ENCODE measurements around the gene FKBP14. TPM values are rescaled to one million over a fixed set of nuclear protein-coding genes. Genes with fewer than 3 reads are reported as not detected.

Gene FKBP14
- total and polyA plus RNA-seq, 2 of the 8 experiments (the other 6 are each of a cell fraction or from before 2014, with no cell fraction given) = 3.2 to 20.7 TPM

- no peak for TF ChIP-seq TAF1 (IDR thresholded peaks at IDR 0.05; ENCODE audit: low read depth, low read length)
Observed at GRCh38 chr7:30046127-30046770, 19.7 kb upstream of the FKBP14 start (continued).

Measured in H1 (cell line).